Iris pigment epithelial cell (primary cell): Measurements from ENCODE around the gene PLA2G6.

ENCODE experiments used
- DNase-seq: peaks from one replicate; pipeline ENCODE4 v3.0.0-alpha.2; 2011; ENCODE audit warnings: low read depth

PLA2G6 gene

GRCh38 chr22:38214302-38215056 is 32.8 kb upstream of the PLA2G6 start:
- peak; percentile 77 for DNase-seq

- DNase-seq, result no peak
These were observed 32.3 kb upstream of the PLA2G6 start for GRCh38 chr22:38213990-38214301.

- DNase-seq, result no peak
These were observed 31.8 kb upstream of the PLA2G6 start for GRCh38 chr22:38213319-38213989.

GRCh38 chr22:38212442-38212841 is 30.8 kb upstream of the PLA2G6 start:
- DNase-seq, result no peak

- DNase-seq, result no peak
These were observed 29.9 kb upstream of the PLA2G6 start for GRCh38 chr22:38211556-38211955.

GRCh38 chr22:38208551-38208968 is 26.9 kb upstream of the PLA2G6 start:
- DNase-seq, result no peak

GRCh38 chr22:38207898-38208432 is 26.3 kb upstream of the PLA2G6 start:
- DNase-seq, result no peak

- peak; percentile 63 for DNase-seq
These were observed 23.9 kb upstream of the PLA2G6 start for GRCh38 chr22:38205261-38206128.

- DNase-seq, result no peak
These were observed 23.2 kb upstream of the PLA2G6 start for GRCh38 chr22:38204784-38205183.

GRCh38 chr22:38203855-38204514 is 22.4 kb upstream of the PLA2G6 start:
- DNase-seq, result peak; percentile 60

GRCh38 chr22:38203090-38203810 is 21.6 kb upstream of the PLA2G6 start:
- DNase-seq, result no peak

GRCh38 chr22:38202437-38203089 is 20.9 kb upstream of the PLA2G6 start:
- peak; percentile 91 for DNase-seq

- peak; percentile 97 for DNase-seq
These were observed 20.2 kb upstream of the PLA2G6 start, which contains the start of gene MAFF for GRCh38 chr22:38201711-38202436. Gene MAFF, plus strand, starts transcription at chr22:38201994. Its CDS starts 11,860 bp downstream, at chr22:38213854.

- DNase-seq, result no peak
These were observed 19.7 kb upstream of the PLA2G6 start for GRCh38 chr22:38201371-38201710.

GRCh38 chr22:38199826-38200559 is 18.4 kb upstream of the PLA2G6 start:
- DNase-seq, result no peak

GRCh38 chr22:38196791-38197419 is 15.3 kb upstream of the PLA2G6 start:
- no peak for DNase-seq

- no peak for DNase-seq
These were observed 11.9 kb upstream of the PLA2G6 start for GRCh38 chr22:38193580-38193979.

GRCh38 chr22:38192475-38192863 is 10.8 kb upstream of the PLA2G6 start:
- no peak for DNase-seq
